Erythroblast (primary cell): ENCODE data around the gene ZRANB1.

Experiments used
- GATA1 ChIP-seq: IDR thresholded peaks from 2 replicates; pipeline ENCODE4 v1.6.1; 2011; ENCODE audit warnings: low read depth, mild to moderate bottlenecking, control low read depth, low read length, moderate library complexity
- POLR2A ChIP-seq: IDR thresholded peaks from 2 replicates; pipeline ENCODE4 v1.6.1; 2011; ENCODE audit warnings: mild to moderate bottlenecking, low read length

DNA sequence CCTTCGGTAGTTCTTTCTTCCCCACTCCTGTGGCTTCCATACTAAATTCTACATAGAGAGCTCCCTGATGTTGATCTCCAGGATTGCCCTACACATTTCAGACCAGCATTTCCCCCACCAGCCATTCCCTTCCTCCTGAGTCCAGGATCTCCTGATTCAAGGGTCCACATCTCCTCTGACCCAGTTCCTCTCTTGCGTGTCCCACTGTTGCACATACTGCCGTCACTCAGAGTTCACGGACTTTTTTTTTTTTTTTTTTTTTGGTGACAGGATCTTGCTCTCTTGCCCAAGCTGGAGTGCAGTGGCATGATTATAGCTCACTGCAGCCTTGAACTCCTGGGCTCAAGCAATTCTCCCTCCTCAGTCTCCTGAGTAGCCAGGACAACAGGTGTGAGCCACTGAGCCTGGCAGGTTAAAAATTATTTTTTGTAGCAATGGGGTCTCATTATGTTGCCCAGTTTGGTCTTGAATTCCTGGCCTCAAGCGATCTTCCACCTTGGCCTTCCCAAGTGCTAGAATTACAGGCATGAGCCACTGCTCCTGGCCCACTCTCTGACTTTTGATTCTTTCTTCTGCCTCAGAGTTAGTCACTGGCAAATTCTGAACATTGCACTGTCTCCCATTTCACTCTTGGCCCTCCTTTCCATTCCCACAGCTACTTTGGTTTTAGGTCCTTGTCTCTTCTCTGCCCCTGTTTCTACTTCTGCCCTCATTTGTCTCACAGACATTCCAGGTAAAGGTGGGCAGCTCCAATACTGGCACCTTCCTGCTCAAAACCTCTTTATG is 29.6 kb upstream of the ZRANB1 start:
- TF ChIP-seq POLR2A (no peak), GATA1 (no peak)
